Tibial nerve (tissue), 4 donors: ENCODE measurements around the gene WDR45B. TPM values are rescaled to one million over a fixed set of nuclear protein-coding genes. Genes with fewer than 3 reads are reported as not detected.
"Not testable (repeated sequence)": the region's sequence is repeated elsewhere in the genome, so short reads cannot be mapped to it uniquely, and the experiment has no call there.

Experiments
- DNase-seq, 2 donors: peaks; one replicate each; pipeline ENCODE4 v3.0.0-alpha.2; 2019; ENCODE audit warnings: low spot score in 2 of 2
- H3K27ac ChIP-seq, 4 donors: fragments of 200-600 bp; sonication (generic) in 3 of 4; one replicate each; pipeline ENCODE4 v1.5.1; 2017 to 2019; ENCODE audit warnings: mild to moderate bottlenecking in 1 of 4
- H3K27me3 ChIP-seq, 2 donors: fragments of 200-600 bp; sonication (generic) in 1 of 2; one replicate each; pipeline versions ENCODE4 v1.5.1 to v1.6.0; 2017 to 2019
- H3K36me3 ChIP-seq, 3 donors: fragments of 200-600 bp; sonication (generic); one replicate each; pipeline ENCODE4 v1.5.1; 2018 to 2019
- H3K4me1 ChIP-seq, 4 donors: fragments of 200-600 bp; sonication (generic) in 3 of 4; one replicate each; pipeline ENCODE4 v1.5.1; 2017 to 2019
- H3K4me3 ChIP-seq, 4 donors: fragments of 200-600 bp; sonication (generic) in 3 of 4; one replicate each; pipeline ENCODE4 v1.5.1; 2017 to 2019; ENCODE audit warnings: mild to moderate bottlenecking in 1 of 4, moderate library complexity in 1 of 4
- H3K9me3 ChIP-seq, 4 donors: fragments of 200-600 bp; sonication (generic) in 3 of 4; one replicate each; pipeline ENCODE4 v1.5.1; 2017 to 2019
- EP300 ChIP-seq, 2 donors: sonication (generic); formaldehyde crosslinking; IDR thresholded peaks; one replicate each; pipeline ENCODE4 v1.6.1; 2017; ENCODE audit warnings: antibody characterized with exemption in 2 of 2, mild to moderate bottlenecking in 1 of 2
- POLR2A ChIP-seq, 2 donors: fragments of 450-650 bp; IDR thresholded peaks; one replicate each; pipeline ENCODE4 v1.6.1; 2017; ENCODE audit warnings: antibody characterized with exemption in 2 of 2, mild to moderate bottlenecking in 2 of 2, moderate library complexity in 2 of 2
- WGBS, 2 donors: methylation state at CpG; one replicate each; pipeline ENCODE4 v1.1.5; 2018; 5-methylcytosine and 5-hydroxymethylcytosine counted together
- total RNA-seq, 4 donors: library from RNA; depleted of rRNA; stranded (reverse); fragments of >200 nt; gene quantifications; one replicate each; pipeline ENCODE4 v1.1.0, GENCODE V29; 2016
- TF ChIP-seq, protein P1 (sequence below), 5 experiments: fragments of 200-600 bp in 3 of 5; fragments of 450-650 bp in 2 of 5; sonication (generic) in 3 of 5; IDR thresholded peaks; one replicate each; pipeline ENCODE4 v1.5.1; 2016 to 2019; ENCODE audit warnings: antibody characterized with exemption in 5 of 5, mild to moderate bottlenecking in 3 of 5, moderate library complexity in 2 of 5

WDR45B gene
- total RNA-seq, 4 donors from 2014 or later: 64.9 to 114 (median 88.5) TPM

- no peak overlapping the region for H3K4me3 ChIP-seq
- 73% methylated on average over 28 of the region's 28 CpGs for WGBS, 2 donors
- peaks cover 0 to 25% (median 3%) of the 10 kb centered on the region in 4 donors for H3K4me1 ChIP-seq
- no peak for DNase-seq
- peak; percentile 90 to 94 for TF ChIP-seq EP300 (IDR thresholded peaks at IDR 0.05)
- TF ChIP-seq, protein P1, sequence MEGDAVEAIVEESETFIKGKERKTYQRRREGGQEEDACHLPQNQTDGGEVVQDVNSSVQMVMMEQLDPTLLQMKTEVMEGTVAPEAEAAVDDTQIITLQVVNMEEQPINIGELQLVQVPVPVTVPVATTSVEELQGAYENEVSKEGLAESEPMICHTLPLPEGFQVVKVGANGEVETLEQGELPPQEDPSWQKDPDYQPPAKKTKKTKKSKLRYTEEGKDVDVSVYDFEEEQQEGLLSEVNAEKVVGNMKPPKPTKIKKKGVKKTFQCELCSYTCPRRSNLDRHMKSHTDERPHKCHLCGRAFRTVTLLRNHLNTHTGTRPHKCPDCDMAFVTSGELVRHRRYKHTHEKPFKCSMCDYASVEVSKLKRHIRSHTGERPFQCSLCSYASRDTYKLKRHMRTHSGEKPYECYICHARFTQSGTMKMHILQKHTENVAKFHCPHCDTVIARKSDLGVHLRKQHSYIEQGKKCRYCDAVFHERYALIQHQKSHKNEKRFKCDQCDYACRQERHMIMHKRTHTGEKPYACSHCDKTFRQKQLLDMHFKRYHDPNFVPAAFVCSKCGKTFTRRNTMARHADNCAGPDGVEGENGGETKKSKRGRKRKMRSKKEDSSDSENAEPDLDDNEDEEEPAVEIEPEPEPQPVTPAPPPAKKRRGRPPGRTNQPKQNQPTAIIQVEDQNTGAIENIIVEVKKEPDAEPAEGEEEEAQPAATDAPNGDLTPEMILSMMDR (IDR thresholded peaks at IDR 0.05): no peak
- TF ChIP-seq POLR2A (IDR thresholded peaks at IDR 0.05): peak in 1 of 2 donors; percentile 33
- no peaks in the 10 kb centered on the region for H3K9me3 ChIP-seq
- H3K27me3 ChIP-seq: no peaks in the 10 kb centered on the region
- peaks cover 0 to 62% (median 0%) of the 10 kb centered on the region in 3 donors for H3K36me3 ChIP-seq
- peak overlapping the region; percentile 50 to 93 (median 68) for H3K27ac ChIP-seq
Observed at GRCh38 chr17:82583720-82584234, 64.5 kb downstream of the WDR45B start.

- Histone ChIP-seq H3K9me3 (no peaks in the 10 kb centered on the region), H3K27ac (peak overlapping the region in 3 of 4 donors; percentile 71 to 93 (median 74)), H3K4me3 (no peak overlapping the region), H3K27me3 (no peaks in the 10 kb centered on the region), H3K36me3 (peaks cover 0 to 59% (median 0%) of the 10 kb centered on the region in 3 donors), H3K4me1 (peaks cover 0 to 25% (median 3%) of the 10 kb centered on the region in 4 donors)
- no peak for TF ChIP-seq POLR2A (IDR thresholded peaks at IDR 0.05)
- TF ChIP-seq, protein P1 (IDR thresholded peaks at IDR 0.05): no peak
- no peak for TF ChIP-seq EP300 (IDR thresholded peaks at IDR 0.05)
- 80 to 84% methylated on average over 11 of the region's 11 CpGs for WGBS, 2 donors
- DNase-seq: no peak
Observed at GRCh38 chr17:82582709-82583108, 65.5 kb downstream of the WDR45B start.

DNA sequence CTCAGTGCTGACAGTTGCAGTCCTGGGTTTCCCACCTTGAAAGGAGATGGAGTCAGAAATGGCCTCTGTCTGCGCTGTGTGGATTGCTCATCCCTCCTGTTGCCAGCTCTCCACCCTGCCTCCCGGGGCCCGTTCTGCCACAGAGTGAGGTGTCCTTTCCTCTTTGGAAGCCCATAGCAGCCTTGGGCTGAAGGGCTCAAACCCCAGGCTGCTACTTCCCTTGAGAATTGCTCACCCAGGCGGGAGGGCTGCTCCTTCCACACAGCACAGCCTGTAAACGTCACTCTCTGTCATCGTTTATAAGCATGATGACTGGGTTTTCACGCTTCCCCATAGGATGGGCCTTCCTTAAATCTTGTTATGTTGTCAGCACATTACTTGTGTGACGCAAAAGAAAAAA, 66.0 kb downstream of the WDR45B start:
- H3K27me3 ChIP-seq: no peaks in the 10 kb centered on the region
- no peaks in the 10 kb centered on the region for H3K9me3 ChIP-seq
- DNase-seq: no peak
- H3K27ac ChIP-seq: peak overlapping the region in 2 of 4 donors; percentile 74 to 93
- H3K4me1 ChIP-seq: peaks cover 0 to 25% (median 3%) of the 10 kb centered on the region in 4 donors
- WGBS, 2 donors: 74 to 81% methylated on average over 6 to 7 of the region's 8 CpGs
- H3K4me3 ChIP-seq: no peak overlapping the region
- peaks cover 0 to 59% (median 0%) of the 10 kb centered on the region in 3 donors for H3K36me3 ChIP-seq
- TF ChIP-seq, protein P1 (IDR thresholded peaks at IDR 0.05): no peak

DNA sequence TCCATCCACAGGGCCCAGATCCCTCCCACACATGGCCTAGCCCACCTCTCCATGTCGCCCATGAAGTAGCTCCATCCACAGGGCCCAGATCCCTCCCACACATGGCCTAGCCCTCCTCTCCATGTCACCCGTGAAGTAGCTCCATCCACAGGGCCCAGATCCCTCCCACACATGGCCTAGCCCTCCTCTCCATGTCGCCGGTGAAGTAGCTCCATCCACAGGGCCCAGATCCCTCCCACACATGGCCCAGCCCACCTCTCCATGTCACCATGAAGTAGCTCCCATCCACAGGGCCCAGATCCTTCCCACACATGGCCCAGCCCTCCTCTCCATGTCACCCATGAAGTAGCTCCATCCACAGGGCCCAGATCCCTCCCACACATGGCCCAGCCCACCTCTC, 68.3 kb downstream of the WDR45B start:
- not testable (repeated sequence) for DNase-seq, H3K9me3 ChIP-seq, H3K27me3 ChIP-seq, H3K4me3 ChIP-seq
- 56 to 70% methylated on average over 4 of the region's 4 CpGs for WGBS, 2 donors
- Histone ChIP-seq H3K27ac (peak overlapping the region in 2 of 4 donors; percentile 13 to 44), H3K36me3 (peaks cover 0 to 62% (median 0%) of the 10 kb centered on the region in 3 donors), H3K4me1 (peaks cover 0 to 21% (median 3%) of the 10 kb centered on the region in 4 donors)

GRCh38 chr17:82577300-82577699, 70.9 kb downstream of the WDR45B start:
- no peak for DNase-seq
- TF ChIP-seq POLR2A (IDR thresholded peaks at IDR 0.05) (no peak), EP300 (IDR thresholded peaks at IDR 0.05) (no peak)
- TF ChIP-seq, protein P1 (IDR thresholded peaks at IDR 0.05): no peak
- peaks cover 0 to 6% (median 0%) of the 10 kb centered on the region in 4 donors for H3K4me1 ChIP-seq
- no peaks in the 10 kb centered on the region for H3K27me3 ChIP-seq
- no peak overlapping the region for H3K4me3 ChIP-seq
- H3K27ac ChIP-seq: peak overlapping the region in 1 of 4 donors; percentile 34
- H3K36me3 ChIP-seq: peaks cover 0 to 66% (median 3%) of the 10 kb centered on the region in 3 donors
- no peaks in the 10 kb centered on the region for H3K9me3 ChIP-seq
- WGBS, 2 donors: 92 to 97% methylated on average over 18 of the region's 18 CpGs

GRCh38 chr17:82575581-82576221, 72.5 kb downstream of the WDR45B start:
- peaks cover 0 to 75% (median 3%) of the 10 kb centered on the region in 3 donors for H3K36me3 ChIP-seq
- 91 to 96% methylated on average over 14 to 32 of the region's 52 CpGs for WGBS, 2 donors
- H3K27ac ChIP-seq, H3K4me3 ChIP-seq, H3K27me3 ChIP-seq, DNase-seq, H3K9me3 ChIP-seq, H3K4me1 ChIP-seq: not testable (repeated sequence)
